Activated CD4-positive, alpha-beta memory T cell treated with anti-CD3 and anti-CD28 coated beads, Interleukin-2, amount 10 ng/mL, durations not matched to agents 7 days and 5 days (primary cell): ENCODE data around the gene PDE11A. TPM values are rescaled to one million over a fixed set of nuclear protein-coding genes. Genes with fewer than 3 reads are reported as not detected.
"Not testable (repeated sequence)": the region's sequence is repeated elsewhere in the genome, so short reads cannot be mapped to it uniquely, and the experiment has no call there.

Experiments used
- CTCF ChIA-PET: fragments of 350-600 bp; sonication (Branson Sonifier 250); formaldehyde crosslinking; loops from one replicate; lab custom pipeline; 2021; ENCODE audit warnings: antibody characterized with exemption, inconsistent platforms; lab: Charles Lee
- POLR2A ChIA-PET: fragments of 350-600 bp; sonication (Branson Sonifier 250); formaldehyde crosslinking; loops from one replicate; lab custom pipeline; 2021; ENCODE audit warnings: antibody characterized with exemption; lab: Charles Lee
- DNase-seq: peaks from one replicate; pipeline ENCODE4 v3.0.0-alpha.2; 2020
- H3K27ac Mint-ChIP-seq: one replicate; pipeline ENCODE4 v1.8.0; 2021; ENCODE audit warnings: mild to moderate bottlenecking, mixed read lengths
- H3K27me3 Mint-ChIP-seq: one replicate; pipeline ENCODE4 v1.8.0; 2021; ENCODE audit warnings: mixed read lengths
- H3K36me3 Mint-ChIP-seq: one replicate; pipeline ENCODE4 v1.8.0; 2021; ENCODE audit warnings: low read depth, mixed read lengths
- H3K4me1 Mint-ChIP-seq: one replicate; pipeline ENCODE4 v1.8.0; 2021; ENCODE audit warnings: mixed read lengths
- H3K4me3 Mint-ChIP-seq: one replicate; pipeline ENCODE4 v1.8.0; 2021; ENCODE audit warnings: mild to moderate bottlenecking, mixed read lengths
- H3K9me3 Mint-ChIP-seq: one replicate; pipeline ENCODE4 v1.8.0; 2021; ENCODE audit warnings: mixed read lengths
- total RNA-seq, 2 experiments: library from RNA; stranded (reverse); gene quantifications; one replicate each; pipeline ENCODE4 v1.2.3, GENCODE V29; 2021

PDE11A gene
- total RNA-seq, 2 experiments from 2014 or later: not detected

DNA sequence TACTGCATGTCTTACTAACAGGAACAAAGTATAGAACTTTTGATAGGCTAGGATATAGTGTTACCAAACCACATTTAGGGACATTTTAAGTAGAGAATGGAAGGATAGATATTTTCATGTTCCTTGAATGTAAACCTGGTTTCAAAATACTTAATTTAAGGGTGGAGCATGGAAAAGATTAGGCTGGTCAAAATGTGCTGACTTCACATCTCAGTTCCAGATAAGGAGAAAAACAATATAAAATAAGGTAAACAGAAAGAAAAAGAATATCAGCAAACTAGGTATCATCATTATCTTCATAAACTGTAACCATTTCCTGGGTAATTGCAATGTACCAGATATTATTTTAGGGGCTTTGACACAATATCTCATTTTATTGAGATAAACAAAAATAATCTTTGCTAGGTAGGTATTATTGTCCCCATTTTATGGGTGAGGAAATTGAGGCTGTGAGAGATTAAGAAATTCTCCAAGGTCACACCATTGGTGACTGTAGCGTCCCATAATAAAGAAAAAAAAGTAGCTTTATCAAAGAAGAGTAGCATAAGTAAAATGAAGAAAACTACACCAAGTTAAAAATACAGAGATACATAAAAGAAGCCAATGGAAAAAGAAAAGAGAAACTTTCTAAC, 3.6 kb downstream of the PDE11A start:
- H3K27ac Mint-ChIP-seq: no peak overlapping the region
- no peak for DNase-seq
- no peak overlapping the region for H3K4me3 Mint-ChIP-seq
- CTCF ChIA-PET: no interaction called here
- peaks cover 41% of the 10 kb centered on the region for H3K27me3 Mint-ChIP-seq
- H3K4me1 Mint-ChIP-seq: peaks cover 6% of the 10 kb centered on the region
- POLR2A ChIA-PET: no interaction called here
- H3K36me3 Mint-ChIP-seq: no peaks in the 10 kb centered on the region
- H3K9me3 Mint-ChIP-seq: no peaks in the 10 kb centered on the region

DNA sequence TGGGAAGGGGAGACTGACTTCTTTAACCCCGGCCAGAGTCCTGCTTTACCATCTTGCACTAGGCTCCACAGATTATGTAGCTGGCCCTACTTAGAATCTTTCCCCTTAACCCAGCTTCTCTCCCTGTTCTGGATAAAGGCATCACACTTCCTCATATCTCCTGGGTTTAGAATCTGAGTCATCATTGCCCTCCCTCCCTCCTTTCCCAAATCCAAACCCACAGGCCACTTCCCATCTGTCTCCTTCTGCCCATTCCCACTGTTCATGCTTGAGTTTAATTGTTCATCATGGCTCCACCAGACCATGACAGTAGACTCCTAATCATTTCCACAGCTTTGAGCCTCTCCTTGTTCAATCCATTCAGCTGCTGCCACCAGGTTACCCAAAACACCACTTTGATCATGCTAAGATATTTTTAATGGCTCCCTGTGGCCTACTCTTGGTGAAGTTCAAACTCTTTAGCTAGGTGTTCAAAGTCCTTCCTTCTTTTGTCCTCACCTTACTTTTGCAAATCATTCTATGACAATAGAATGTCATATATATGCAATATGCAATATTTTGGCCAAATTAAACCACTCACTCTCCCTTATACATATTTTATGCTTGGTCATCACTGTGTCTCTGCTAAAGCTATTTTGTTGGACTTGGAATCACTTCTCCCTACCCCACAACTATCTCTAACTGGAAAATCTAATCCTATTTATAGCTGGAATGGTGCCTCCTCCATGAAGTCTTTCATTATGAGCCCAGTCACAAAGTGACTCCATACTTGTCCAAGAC, 5.5 kb downstream of the PDE11A start:
- H3K4me1 Mint-ChIP-seq: no peaks in the 10 kb centered on the region
- no peaks in the 10 kb centered on the region for H3K9me3 Mint-ChIP-seq

DNA sequence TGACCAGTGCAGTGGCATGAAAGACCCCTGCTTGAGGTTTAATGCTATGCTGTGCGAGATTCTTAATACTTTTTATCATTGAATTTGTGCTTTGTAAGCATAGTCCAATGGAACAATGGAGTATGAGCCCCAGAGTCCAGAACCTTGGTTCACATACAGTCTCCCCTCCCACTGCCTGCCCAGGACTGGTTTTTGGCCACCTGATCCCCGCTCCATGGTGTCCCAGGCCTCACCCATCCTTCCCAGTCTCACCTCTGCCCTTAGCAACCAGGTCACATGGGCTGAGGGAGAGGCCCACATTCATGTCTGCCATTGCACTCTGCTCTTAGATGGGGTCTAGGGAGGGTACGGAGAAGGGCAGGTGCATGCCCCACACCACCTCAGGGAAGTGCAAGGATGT, 6.3 kb downstream of the PDE11A start:
- H3K27me3 Mint-ChIP-seq: peaks cover 26% of the 10 kb centered on the region
- H3K27ac Mint-ChIP-seq: no peak overlapping the region
- no peaks in the 10 kb centered on the region for H3K9me3 Mint-ChIP-seq
- H3K36me3 Mint-ChIP-seq: no peaks in the 10 kb centered on the region
- ChIA-PET POLR2A (no interaction called here), CTCF (no interaction called here)
- DNase-seq: no peak
- no peaks in the 10 kb centered on the region for H3K4me1 Mint-ChIP-seq
- H3K4me3 Mint-ChIP-seq: no peak overlapping the region

More for the DNA sequence above, 5.5 kb downstream of the PDE11A start:
- Mint-ChIP-seq H3K27ac (no peak overlapping the region), H3K27me3 (peaks cover 31% of the 10 kb centered on the region), H3K36me3 (no peaks in the 10 kb centered on the region), H3K4me3 (no peak overlapping the region)
- no peak for DNase-seq
- POLR2A ChIA-PET: no interaction called here
- CTCF ChIA-PET: interaction anchor here (0.5 kb wide), 1 partner anchor 221 kb away, joined by 3 read pairs; no protein-coding TSS in a partner anchor

DNA sequence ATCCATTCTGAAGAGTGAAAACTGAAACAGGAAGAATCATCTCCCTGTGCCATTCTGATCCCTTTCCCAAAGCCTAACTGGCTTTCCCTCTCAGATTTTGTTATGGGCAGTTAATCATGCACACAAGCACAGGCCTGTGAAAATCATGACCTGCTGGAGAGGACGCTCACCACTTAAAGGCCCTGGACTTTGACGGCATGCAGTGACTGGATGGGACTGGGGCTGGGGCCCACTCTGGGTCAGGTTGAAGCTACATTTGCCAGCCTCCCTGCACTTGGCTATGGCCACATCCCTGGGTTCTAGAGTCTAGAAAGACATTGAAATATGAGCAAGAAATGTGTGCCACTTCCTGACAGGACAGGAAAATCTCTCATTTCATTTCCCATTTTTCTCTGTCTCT, 12.9 kb downstream of the PDE11A start:
- no peak overlapping the region for H3K27ac Mint-ChIP-seq
- ChIA-PET CTCF (no interaction called here), POLR2A (no interaction called here)
- no peak for DNase-seq
- no peak overlapping the region for H3K4me3 Mint-ChIP-seq
- no peaks in the 10 kb centered on the region for H3K36me3 Mint-ChIP-seq
- H3K9me3 Mint-ChIP-seq: no peaks in the 10 kb centered on the region
- H3K4me1 Mint-ChIP-seq: no peaks in the 10 kb centered on the region
- H3K27me3 Mint-ChIP-seq: peaks cover 9% of the 10 kb centered on the region

DNA sequence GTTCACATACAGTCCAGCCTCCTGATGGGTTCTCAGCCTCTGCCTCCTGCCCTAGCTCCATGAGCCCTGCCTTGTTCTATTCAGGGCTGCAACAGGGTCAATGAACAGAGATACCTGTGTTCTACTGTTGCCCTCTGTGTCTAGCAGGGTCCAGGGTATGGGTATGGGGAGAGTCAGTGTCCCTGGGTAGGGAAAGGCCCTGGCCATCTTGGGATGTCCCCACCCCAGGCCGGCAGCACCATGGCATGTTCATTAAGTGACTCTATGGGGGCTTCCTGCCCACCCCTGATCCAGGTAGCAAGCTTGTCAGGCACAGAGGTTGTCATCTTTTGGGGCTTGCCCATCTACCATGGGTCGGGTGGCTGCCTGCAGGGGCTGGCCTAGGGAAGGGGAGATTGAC, 13.5 kb downstream of the PDE11A start:
- Mint-ChIP-seq H3K4me3 (no peak overlapping the region), H3K36me3 (no peaks in the 10 kb centered on the region), H3K27ac (no peak overlapping the region), H3K9me3 (no peaks in the 10 kb centered on the region), H3K27me3 (peaks cover 9% of the 10 kb centered on the region), H3K4me1 (no peaks in the 10 kb centered on the region)
- ChIA-PET CTCF (no interaction called here), POLR2A (no interaction called here)
- no peak for DNase-seq

DNA sequence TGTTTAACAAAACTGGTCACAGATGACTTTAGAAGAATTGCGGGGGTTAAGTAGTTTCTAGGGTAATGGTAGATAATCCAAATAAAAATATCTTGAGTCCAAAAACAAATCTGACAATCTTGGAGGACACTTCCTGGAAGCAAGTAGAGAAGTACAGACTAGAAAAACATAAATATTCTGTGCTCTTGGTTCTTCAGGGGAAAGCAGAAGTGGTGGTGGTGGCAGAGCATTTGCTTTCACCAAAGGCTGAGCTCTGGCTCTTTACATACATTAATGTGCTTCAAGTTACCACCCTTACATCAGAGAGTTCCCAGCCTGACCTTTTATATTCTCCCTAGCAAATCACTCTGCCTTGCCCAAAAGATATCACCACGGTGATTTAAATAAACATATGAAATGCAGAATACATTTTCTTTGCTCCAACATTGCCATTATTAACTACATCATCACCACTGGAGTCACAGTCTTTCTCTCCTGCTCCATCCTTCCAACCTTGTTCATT, 15.3 kb downstream of the PDE11A start:
- H3K36me3 Mint-ChIP-seq: no peaks in the 10 kb centered on the region
- no peaks in the 10 kb centered on the region for H3K4me1 Mint-ChIP-seq
- H3K27me3 Mint-ChIP-seq: peaks cover 3% of the 10 kb centered on the region
- POLR2A ChIA-PET: no interaction called here
- H3K9me3 Mint-ChIP-seq: no peaks in the 10 kb centered on the region
- H3K27ac Mint-ChIP-seq: no peak overlapping the region
- CTCF ChIA-PET: no interaction called here
- H3K4me3 Mint-ChIP-seq: no peak overlapping the region
- no peak for DNase-seq

DNA sequence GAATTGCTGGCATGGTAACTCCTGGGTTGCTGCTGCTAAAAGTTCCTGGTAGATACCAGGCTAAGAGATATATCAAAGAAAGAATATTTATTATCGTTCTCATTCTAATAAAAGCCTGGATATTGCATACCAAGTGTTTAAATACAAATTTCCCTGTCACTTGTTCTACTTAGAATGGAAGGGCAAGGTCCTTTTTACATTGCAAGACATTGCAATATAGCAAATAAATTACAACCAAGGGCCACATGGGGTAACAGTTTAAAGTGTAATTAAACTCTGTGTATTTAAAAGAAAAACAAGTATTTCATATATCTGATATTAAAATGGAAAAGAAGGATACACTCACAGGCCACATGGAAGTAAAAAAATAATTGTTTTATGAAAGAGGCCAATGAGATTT, 16.2 kb downstream of the PDE11A start:
- no peak overlapping the region for H3K4me3 Mint-ChIP-seq
- H3K27ac Mint-ChIP-seq: no peak overlapping the region
- H3K9me3 Mint-ChIP-seq: no peaks in the 10 kb centered on the region
- ChIA-PET POLR2A (no interaction called here), CTCF (no interaction called here)
- no peaks in the 10 kb centered on the region for H3K4me1 Mint-ChIP-seq
- peaks cover 2% of the 10 kb centered on the region for H3K27me3 Mint-ChIP-seq
- H3K36me3 Mint-ChIP-seq: no peaks in the 10 kb centered on the region
- no peak for DNase-seq

DNA sequence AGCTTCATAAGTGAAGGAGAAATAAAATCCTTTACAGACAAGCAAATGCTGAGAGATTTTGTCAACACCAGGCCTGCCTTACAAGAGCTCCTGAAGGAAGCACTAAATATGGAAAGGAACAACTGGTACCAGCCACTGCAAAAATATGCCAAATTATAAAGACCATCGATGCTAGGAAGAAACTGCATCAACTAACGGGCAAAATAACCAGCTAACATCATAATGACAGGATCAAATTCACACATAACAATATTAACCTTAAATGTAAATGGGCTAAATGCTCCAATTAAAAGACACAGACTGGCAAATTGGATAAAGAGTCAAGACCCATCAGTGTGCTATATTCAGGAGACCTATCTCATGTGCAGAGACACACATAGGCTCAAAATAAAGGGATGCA, 21.3 kb downstream of the PDE11A start:
- H3K9me3 Mint-ChIP-seq, POLR2A ChIA-PET, H3K27me3 Mint-ChIP-seq, DNase-seq, H3K4me3 Mint-ChIP-seq, CTCF ChIA-PET, H3K27ac Mint-ChIP-seq, H3K4me1 Mint-ChIP-seq, H3K36me3 Mint-ChIP-seq: not testable (repeated sequence)

DNA sequence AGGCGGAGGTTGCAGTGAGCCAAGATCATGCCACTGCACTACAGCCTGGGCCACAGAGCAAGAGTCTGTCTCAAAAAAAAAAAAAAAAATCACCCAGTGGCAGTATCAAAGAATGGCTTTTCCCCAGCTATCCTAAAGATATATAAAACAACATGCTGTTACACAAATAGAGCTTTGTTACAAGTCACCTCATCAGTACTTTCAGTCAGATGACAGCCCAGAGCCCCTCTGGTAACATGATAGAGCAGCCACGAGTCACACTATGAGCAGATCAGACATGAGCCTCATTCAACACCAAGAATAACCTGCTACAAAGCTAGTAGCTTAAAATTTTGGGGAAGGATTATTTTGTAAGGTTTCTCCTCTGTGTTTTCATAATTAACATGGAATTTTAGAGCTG, 25.2 kb downstream of the PDE11A start:
- ChIA-PET CTCF (no interaction called here), POLR2A (no interaction called here)
- Mint-ChIP-seq H3K27ac (no peak overlapping the region), H3K36me3 (no peaks in the 10 kb centered on the region), H3K4me1 (no peaks in the 10 kb centered on the region), H3K27me3 (peaks cover 6% of the 10 kb centered on the region), H3K4me3 (no peak overlapping the region), H3K9me3 (no peaks in the 10 kb centered on the region)
- DNase-seq: no peak

DNA sequence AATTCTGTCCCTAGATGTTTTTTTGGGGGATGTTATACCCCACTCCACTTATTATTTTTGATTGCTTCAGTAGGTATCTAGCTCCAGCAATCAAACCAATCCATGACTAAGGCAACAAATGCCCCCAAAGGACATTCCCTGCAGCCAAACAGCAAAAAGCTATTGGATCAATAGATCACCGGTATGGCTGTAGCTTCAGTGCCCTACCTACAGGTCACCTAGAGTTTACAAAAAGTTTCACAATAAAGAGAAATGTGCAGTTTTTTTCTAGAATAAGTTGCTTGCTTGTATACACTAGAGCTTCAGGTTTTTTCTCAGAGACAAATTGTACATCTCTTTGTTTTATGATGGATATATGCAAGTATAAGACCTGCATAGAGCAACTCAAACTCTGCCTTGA, 27.7 kb downstream of the PDE11A start:
- CTCF ChIA-PET: no interaction called here
- H3K4me1 Mint-ChIP-seq: no peaks in the 10 kb centered on the region
- POLR2A ChIA-PET: no interaction called here
- H3K9me3 Mint-ChIP-seq: no peaks in the 10 kb centered on the region
- DNase-seq: no peak
- no peaks in the 10 kb centered on the region for H3K36me3 Mint-ChIP-seq
- peaks cover 6% of the 10 kb centered on the region for H3K27me3 Mint-ChIP-seq
- no peak overlapping the region for H3K27ac Mint-ChIP-seq
- H3K4me3 Mint-ChIP-seq: no peak overlapping the region

DNA sequence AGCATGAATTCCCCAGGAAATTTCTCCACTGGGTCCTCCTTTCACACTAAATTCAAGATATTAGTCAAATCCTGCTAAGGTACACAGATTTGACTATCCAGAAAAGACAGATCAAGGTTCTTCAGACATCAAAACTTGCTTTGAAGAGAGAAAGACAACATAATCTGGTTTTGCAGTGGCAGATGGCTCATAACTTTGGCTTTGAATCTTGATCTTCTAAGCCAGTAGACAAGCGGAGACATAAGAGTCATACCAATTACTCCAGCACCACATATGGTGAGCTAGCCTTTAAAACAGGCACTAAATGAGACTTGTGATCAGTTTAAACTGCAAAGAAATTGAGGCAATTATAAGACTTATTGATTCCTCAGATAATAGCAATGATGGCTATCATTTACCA, 29.3 kb downstream of the PDE11A start:
- H3K27me3 Mint-ChIP-seq: peaks cover 6% of the 10 kb centered on the region
- CTCF ChIA-PET: interaction anchor here (1.2 kb wide), 1 partner anchor 19 kb away, joined by 4 read pairs; no protein-coding TSS in a partner anchor
- no peaks in the 10 kb centered on the region for H3K9me3 Mint-ChIP-seq
- H3K36me3 Mint-ChIP-seq: no peaks in the 10 kb centered on the region
- POLR2A ChIA-PET: no interaction called here
- H3K4me3 Mint-ChIP-seq: no peak overlapping the region
- H3K27ac Mint-ChIP-seq: no peak overlapping the region
- no peaks in the 10 kb centered on the region for H3K4me1 Mint-ChIP-seq
- DNase-seq: no peak

DNA sequence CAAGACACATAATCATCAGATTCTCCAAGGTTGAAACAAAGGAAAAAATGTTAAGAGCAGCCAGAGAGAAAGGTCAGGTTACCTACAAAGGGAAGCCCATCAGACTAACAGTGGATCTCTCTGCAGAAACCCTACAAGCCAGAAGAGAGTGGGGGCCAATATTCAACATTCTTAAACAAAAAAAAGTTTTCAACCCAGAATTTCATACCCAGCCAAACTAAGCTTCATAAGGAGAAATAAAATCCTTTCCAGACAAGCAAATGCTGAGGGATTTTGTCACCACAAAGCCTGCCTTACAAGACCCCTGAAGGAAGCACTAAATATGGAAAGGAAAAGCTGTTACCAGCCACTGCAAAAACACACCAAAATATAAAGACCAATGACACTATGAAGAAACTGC, 39.0 kb downstream of the PDE11A start:
- H3K27ac Mint-ChIP-seq, H3K27me3 Mint-ChIP-seq, H3K36me3 Mint-ChIP-seq, H3K9me3 Mint-ChIP-seq, DNase-seq, POLR2A ChIA-PET, H3K4me3 Mint-ChIP-seq, H3K4me1 Mint-ChIP-seq, CTCF ChIA-PET: not testable (repeated sequence)

DNA sequence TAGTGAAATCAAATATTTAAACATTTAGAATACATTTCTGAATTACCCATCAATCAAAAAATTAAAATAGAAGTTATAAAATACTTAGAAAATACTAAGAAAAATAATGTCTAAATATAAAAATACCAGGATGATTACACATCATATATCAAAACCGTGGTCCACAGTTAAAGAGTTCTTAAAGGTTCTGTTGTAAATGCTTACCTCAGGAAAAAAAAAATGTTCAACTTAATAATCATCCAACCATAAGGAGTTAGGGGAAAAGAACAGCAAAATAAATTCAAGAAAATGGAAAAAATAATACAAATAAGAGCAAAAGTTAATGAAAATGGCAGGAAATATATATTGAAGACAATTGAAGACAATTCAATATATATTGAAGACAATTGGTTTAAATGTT, 43.2 kb downstream of the PDE11A start:
- CTCF ChIA-PET: no interaction called here
- Mint-ChIP-seq H3K4me1 (no peaks in the 10 kb centered on the region), H3K9me3 (peaks cover 5% of the 10 kb centered on the region), H3K4me3 (no peak overlapping the region), H3K27ac (no peak overlapping the region), H3K36me3 (no peaks in the 10 kb centered on the region), H3K27me3 (peaks cover 1% of the 10 kb centered on the region)
- no peak for DNase-seq
- POLR2A ChIA-PET: no interaction called here
